Measurements from ENCODE around the gene DEDD.

GRCh38 chr1:161100556-161100955 lies 31.9 kb downstream of the DEDD start:
- TF ChIP-seq FOXP2 (optimal IDR thresholded peaks at IDR 0.05; ENCODE audit: borderline replicate concordance, extremely low read depth, extremely low read length, insufficient read depth): no peak
- no peak for TF ChIP-seq REST (IDR thresholded peaks at IDR 0.05; ENCODE audit: insufficient read depth in 1 of 2, low read depth in 2 of 2, low read length in 2 of 2)

Measured in PFSK-1 (cell line).